ENCODE measurements around the gene CORO1C.
"Not testable (repeated sequence)": the region's sequence is repeated elsewhere in the genome, so short reads cannot be mapped to it uniquely, and the experiment has no call there.

CORO1C gene

GRCh38 chr12:108752387-108752786 is 21.1 kb upstream of the CORO1C start:
- no peak for DNase-seq

GRCh38 chr12:108751821-108752220 is 20.5 kb upstream of the CORO1C start:
- no peak for DNase-seq

- not testable (repeated sequence) for DNase-seq
Measured at GRCh38 chr12:108751003-108751402, 19.7 kb upstream of the CORO1C start.

GRCh38 chr12:108750526-108750925 is 19.2 kb upstream of the CORO1C start:
- DNase-seq = no peak

- DNase-seq = no peak
Measured at GRCh38 chr12:108747563-108747962, 16.2 kb upstream of the CORO1C start.

- DNase-seq = no peak
Measured at GRCh38 chr12:108745641-108746040, 14.3 kb upstream of the CORO1C start.

- DNase-seq = no peak
Measured at GRCh38 chr12:108744021-108744897, 12.9 kb upstream of the CORO1C start.

- no peak for DNase-seq
Measured at GRCh38 chr12:108738170-108738569, 6.9 kb upstream of the CORO1C start.

- no peak for DNase-seq
Measured at GRCh38 chr12:108735855-108736254, 4.5 kb upstream of the CORO1C start.

GRCh38 chr12:108734200-108734906 is 3.0 kb upstream of the CORO1C start:
- DNase-seq = no peak

GRCh38 chr12:108733230-108733531 is 1.9 kb upstream of the CORO1C start:
- not testable (repeated sequence) for DNase-seq

GRCh38 chr12:108732489-108733229 is 1.3 kb upstream of the CORO1C start:
- DNase-seq = no peak

GRCh38 chr12:108731866-108732461 is 646 bp upstream of the CORO1C start:
- peak; percentile 77 for DNase-seq

- peak; percentile 53 for DNase-seq
Measured at GRCh38 chr12:108730365-108731104, 783 bp downstream of the CORO1C start.

- no peak for DNase-seq
Measured at GRCh38 chr12:108729612-108730364, 1.5 kb downstream of the CORO1C start.

- no peak for DNase-seq
Measured at GRCh38 chr12:108728820-108729611, 2.3 kb downstream of the CORO1C start.

- DNase-seq = no peak
Measured at GRCh38 chr12:108727868-108728735, 3.2 kb downstream of the CORO1C start.

GRCh38 chr12:108727161-108727560 is 4.2 kb downstream of the CORO1C start:
- DNase-seq = no peak

GRCh38 chr12:108724890-108725151 is 6.5 kb downstream of the CORO1C start:
- no peak for DNase-seq

Measured in NCI-H2081 treated with DMSO at 0.1 percent for 48 hours (cell line).